ENCODE results near the gene SERPINB7. TPM values are rescaled to one million over a fixed set of nuclear protein-coding genes. Genes with fewer than 3 reads are reported as not detected.

Gene SERPINB7
- total and polyA plus RNA-seq, 2 of the 4 experiments (the other 2 are of a cell fraction): 79.9 to 100 TPM

DNA sequence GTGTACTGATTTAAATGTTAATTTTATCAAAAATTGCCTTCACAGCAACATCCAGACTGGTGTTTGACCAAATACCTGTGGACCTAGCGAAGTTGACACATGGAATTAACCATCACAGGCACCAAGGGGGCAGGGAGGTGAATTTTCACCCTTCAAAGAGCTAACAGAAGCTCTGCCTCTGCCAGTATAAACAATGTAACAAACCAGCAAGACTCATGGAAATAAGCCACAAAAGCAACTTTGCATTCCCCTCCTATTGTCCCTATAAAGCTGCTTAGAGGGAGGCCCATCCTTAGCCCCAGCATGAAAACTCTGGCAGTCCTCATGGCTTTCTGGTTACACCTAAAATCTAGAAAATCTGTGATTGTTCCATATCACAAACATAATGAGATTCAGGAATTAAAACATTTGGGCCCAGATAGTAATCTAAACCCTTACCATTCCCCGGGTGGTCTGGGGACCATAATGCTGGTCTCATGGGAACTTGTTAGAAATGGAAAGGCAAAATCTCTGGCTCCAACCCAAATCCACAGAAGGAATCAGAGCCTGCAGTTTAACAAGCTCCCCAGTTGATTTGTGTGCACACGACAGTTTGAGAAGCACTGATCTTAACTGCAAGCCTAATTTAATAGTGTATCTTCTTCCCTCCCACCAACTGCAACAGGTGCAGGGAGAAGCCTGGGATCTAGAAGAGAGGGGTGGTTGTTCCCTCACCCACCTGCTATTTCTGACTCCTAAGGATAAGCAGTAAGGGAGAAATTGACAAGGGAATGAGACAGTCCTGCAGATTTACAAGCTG, 49.3 kb upstream of the SERPINB7 start:
- dilution Hi-C loops (cut with HindIII; ENCODE audit: low sequenced_read_pairs, unreplicated experiment) (no loop called here), intact Hi-C loops (cut with micrococcal nuclease) (no loop called here), in situ Hi-C loops (cut with MboI; ENCODE audit: low sequenced_read_pairs) (no loop called here)
- H3K4me3 ChIP-seq (ENCODE audit: insufficient read depth, low read depth, low read length): no peak overlapping the region
- H4K8ac ChIP-seq (ENCODE audit: low read depth in 2 of 2, low read length in 2 of 2): no peak overlapping the region
- no peak overlapping the region for H2AFZ ChIP-seq (replicated peaks; ENCODE audit: low read length, poor library complexity)
- no peak overlapping the region for H3K4ac ChIP-seq (ENCODE audit: low read depth, low read length)
- no peaks in the 10 kb centered on the region for H3K9me3 ChIP-seq (ENCODE audit: control insufficient read depth, insufficient read depth, low read length)
- no peak overlapping the region for H2BK120ac ChIP-seq (ENCODE audit: low read depth, low read length)
- no peaks in the 10 kb centered on the region for H4K20me1 ChIP-seq (ENCODE audit: insufficient read depth, low read length)
- ATAC-seq (ENCODE audit: low read depth) (no peak), DNase-seq (no peak)
- POLR2A ChIA-PET (ENCODE audit: unreplicated experiment): no interaction called here
- no peak overlapping the region for H3K27ac ChIP-seq (ENCODE audit: insufficient read depth, low read length)
- no peaks in the 10 kb centered on the region for H3K79me1 ChIP-seq (ENCODE audit: low read depth in 1 of 2, low read length in 2 of 2)
- H3K56ac ChIP-seq (ENCODE audit: extremely low read depth, insufficient read depth, low read length): no peak overlapping the region
- no peak overlapping the region for H2AK5ac ChIP-seq (ENCODE audit: low read depth, low read length)
- no peak overlapping the region for H2BK20ac ChIP-seq (ENCODE audit: low read depth, low read length)
- no peak overlapping the region for H2AK9ac ChIP-seq (replicated peaks; ENCODE audit: low read depth, low read length, poor library complexity)
- no peak overlapping the region for H3K9ac ChIP-seq (ENCODE audit: low read depth, low read length)
- no peaks in the 10 kb centered on the region for H3K36me3 ChIP-seq (ENCODE audit: control insufficient read depth, insufficient read depth, low read length)
- no CpG with 5 or more reads among the region's 3 CpGs for WGBS, 2 experiments (ENCODE audit: extremely low coverage in 2 of 2, insufficient read length in 1 of 2)
- H2BK5ac ChIP-seq (ENCODE audit: low read depth, low read length, poor library complexity, severe bottlenecking): no peak overlapping the region
- H3K4me1 ChIP-seq (ENCODE audit: control insufficient read depth, insufficient read depth, low read length): no peaks in the 10 kb centered on the region; the same call in 1 of the 2 replicates
- no peak overlapping the region for H3K14ac ChIP-seq (replicated peaks; ENCODE audit: low read depth, low read length)
- CTCF ChIA-PET: interaction anchor here (0.6 to 1.4 kb wide), 3 partner anchors 16 to 148 kb away, joined by 3 to 4 read pairs (median 4); no protein-coding TSS in a partner anchor
- no peaks in the 10 kb centered on the region; the same call in none of the 2 replicates for H3K27me3 ChIP-seq (ENCODE audit: control insufficient read depth, insufficient read depth, low read length)
- no peak overlapping the region for H4K5ac ChIP-seq (ENCODE audit: low read depth, low read length)
- H3K18ac ChIP-seq (ENCODE audit: low read depth, low read length): no peak overlapping the region
- H3K23ac ChIP-seq (ENCODE audit: low read depth, low read length): no peak overlapping the region
- H3K9me1 ChIP-seq (ENCODE audit: insufficient read depth, low read length): no peaks in the 10 kb centered on the region
- H4K91ac ChIP-seq (ENCODE audit: insufficient read depth, low read depth, low read length): no peak overlapping the region
- BruUV-seq (replicated peaks): no TSS peak
- no peak overlapping the region for H3K4me2 ChIP-seq (ENCODE audit: low read depth, low read length)
- no peak overlapping the region for H2BK15ac ChIP-seq (ENCODE audit: low read depth, low read length)
- TF ChIP-seq RFX5 (IDR thresholded peaks at IDR 0.05; ENCODE audit: low read depth, low read length) (no peak), RCOR1 (IDR thresholded peaks at IDR 0.05; ENCODE audit: insufficient replicate concordance, low read length) (no peak), NFE2L2 (IDR thresholded peaks at IDR 0.05; ENCODE audit: low read depth, low read length) (no peak), RAD21 (IDR thresholded peaks at IDR 0.05; ENCODE audit: low read length) (no peak), CEBPB (IDR thresholded peaks at IDR 0.05; ENCODE audit: low read depth, low read length) (no peak), MXI1 (IDR thresholded peaks at IDR 0.05; ENCODE audit: borderline replicate concordance, low read depth, low read length) (no peak), MAFK (IDR thresholded peaks at IDR 0.05; ENCODE audit: low read depth, low read length) (no peak), FOS (IDR thresholded peaks at IDR 0.05; ENCODE audit: low read depth, low read length) (no peak), POLR2A (IDR thresholded peaks at IDR 0.05; ENCODE audit: low read depth, low read length) (no peak), SMC3 (IDR thresholded peaks at IDR 0.05; ENCODE audit: low read depth, low read length) (no peak), BHLHE40 (IDR thresholded peaks at IDR 0.05; ENCODE audit: low read depth, low read length) (no peak), CHD1 (IDR thresholded peaks at IDR 0.05; ENCODE audit: low read depth, low read length) (no peak)
- TF ChIP-seq, protein P1, sequence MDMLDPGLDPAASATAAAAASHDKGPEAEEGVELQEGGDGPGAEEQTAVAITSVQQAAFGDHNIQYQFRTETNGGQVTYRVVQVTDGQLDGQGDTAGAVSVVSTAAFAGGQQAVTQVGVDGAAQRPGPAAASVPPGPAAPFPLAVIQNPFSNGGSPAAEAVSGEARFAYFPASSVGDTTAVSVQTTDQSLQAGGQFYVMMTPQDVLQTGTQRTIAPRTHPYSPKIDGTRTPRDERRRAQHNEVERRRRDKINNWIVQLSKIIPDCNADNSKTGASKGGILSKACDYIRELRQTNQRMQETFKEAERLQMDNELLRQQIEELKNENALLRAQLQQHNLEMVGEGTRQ (IDR thresholded peaks at IDR 0.05; ENCODE audit: low read depth, low read length): no peak
- TF ChIP-seq, protein P2, sequence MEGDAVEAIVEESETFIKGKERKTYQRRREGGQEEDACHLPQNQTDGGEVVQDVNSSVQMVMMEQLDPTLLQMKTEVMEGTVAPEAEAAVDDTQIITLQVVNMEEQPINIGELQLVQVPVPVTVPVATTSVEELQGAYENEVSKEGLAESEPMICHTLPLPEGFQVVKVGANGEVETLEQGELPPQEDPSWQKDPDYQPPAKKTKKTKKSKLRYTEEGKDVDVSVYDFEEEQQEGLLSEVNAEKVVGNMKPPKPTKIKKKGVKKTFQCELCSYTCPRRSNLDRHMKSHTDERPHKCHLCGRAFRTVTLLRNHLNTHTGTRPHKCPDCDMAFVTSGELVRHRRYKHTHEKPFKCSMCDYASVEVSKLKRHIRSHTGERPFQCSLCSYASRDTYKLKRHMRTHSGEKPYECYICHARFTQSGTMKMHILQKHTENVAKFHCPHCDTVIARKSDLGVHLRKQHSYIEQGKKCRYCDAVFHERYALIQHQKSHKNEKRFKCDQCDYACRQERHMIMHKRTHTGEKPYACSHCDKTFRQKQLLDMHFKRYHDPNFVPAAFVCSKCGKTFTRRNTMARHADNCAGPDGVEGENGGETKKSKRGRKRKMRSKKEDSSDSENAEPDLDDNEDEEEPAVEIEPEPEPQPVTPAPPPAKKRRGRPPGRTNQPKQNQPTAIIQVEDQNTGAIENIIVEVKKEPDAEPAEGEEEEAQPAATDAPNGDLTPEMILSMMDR (conservative IDR thresholded peaks at IDR 0.05; ENCODE audit: low read depth, low read length): no peak
- TF ChIP-seq, protein P3, sequence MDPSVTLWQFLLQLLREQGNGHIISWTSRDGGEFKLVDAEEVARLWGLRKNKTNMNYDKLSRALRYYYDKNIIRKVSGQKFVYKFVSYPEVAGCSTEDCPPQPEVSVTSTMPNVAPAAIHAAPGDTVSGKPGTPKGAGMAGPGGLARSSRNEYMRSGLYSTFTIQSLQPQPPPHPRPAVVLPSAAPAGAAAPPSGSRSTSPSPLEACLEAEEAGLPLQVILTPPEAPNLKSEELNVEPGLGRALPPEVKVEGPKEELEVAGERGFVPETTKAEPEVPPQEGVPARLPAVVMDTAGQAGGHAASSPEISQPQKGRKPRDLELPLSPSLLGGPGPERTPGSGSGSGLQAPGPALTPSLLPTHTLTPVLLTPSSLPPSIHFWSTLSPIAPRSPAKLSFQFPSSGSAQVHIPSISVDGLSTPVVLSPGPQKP (IDR thresholded peaks at IDR 0.05; ENCODE audit: borderline replicate concordance, low read depth, low read length): no peak
